ENCODE results near the gene RBL2.
"Not testable (repeated sequence)": the region's sequence is repeated elsewhere in the genome, so short reads cannot be mapped to it uniquely, and the experiment has no call there.

DNA sequence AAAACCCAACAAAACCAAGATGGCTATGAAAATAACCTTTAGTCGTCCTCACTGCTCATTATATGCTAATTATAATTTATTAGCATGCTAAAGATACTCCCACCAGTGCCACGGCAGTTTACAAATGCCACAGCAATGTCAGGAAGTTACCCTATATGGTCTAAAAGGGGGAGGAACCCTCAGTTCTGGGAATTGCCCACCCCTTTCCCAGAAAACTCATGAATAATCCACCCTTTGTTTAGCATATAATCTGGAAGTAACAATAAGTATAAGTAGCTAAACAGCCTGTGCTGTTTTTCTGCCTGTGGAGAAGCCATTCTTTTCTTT is 14.9 kb upstream of the RBL2 start:
- TF ChIP-seq, protein P1, sequence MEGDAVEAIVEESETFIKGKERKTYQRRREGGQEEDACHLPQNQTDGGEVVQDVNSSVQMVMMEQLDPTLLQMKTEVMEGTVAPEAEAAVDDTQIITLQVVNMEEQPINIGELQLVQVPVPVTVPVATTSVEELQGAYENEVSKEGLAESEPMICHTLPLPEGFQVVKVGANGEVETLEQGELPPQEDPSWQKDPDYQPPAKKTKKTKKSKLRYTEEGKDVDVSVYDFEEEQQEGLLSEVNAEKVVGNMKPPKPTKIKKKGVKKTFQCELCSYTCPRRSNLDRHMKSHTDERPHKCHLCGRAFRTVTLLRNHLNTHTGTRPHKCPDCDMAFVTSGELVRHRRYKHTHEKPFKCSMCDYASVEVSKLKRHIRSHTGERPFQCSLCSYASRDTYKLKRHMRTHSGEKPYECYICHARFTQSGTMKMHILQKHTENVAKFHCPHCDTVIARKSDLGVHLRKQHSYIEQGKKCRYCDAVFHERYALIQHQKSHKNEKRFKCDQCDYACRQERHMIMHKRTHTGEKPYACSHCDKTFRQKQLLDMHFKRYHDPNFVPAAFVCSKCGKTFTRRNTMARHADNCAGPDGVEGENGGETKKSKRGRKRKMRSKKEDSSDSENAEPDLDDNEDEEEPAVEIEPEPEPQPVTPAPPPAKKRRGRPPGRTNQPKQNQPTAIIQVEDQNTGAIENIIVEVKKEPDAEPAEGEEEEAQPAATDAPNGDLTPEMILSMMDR (optimal IDR thresholded peaks at IDR 0.05 in 1 of 3, IDR thresholded peaks at IDR 0.05 in 1 of 3, conservative IDR thresholded peaks at IDR 0.05 in 1 of 3; ENCODE audit: extremely low read depth in 1 of 3, insufficient read depth in 2 of 3, low read length in 3 of 3): not testable (repeated sequence)
- TF ChIP-seq EZH2 (IDR thresholded peaks at IDR 0.05; ENCODE audit: low read length): not testable (repeated sequence)
